ENCODE results near the gene MYH9.

Gene MYH9

GRCh38 chr22:36355362-36355761 is 32.4 kb downstream of the MYH9 start:
- no peak overlapping the region for H3K4me3 ChIP-seq (ENCODE audit: severe bottlenecking)
- TF ChIP-seq CTCF (IDR thresholded peaks at IDR 0.05; ENCODE audit: poor library complexity, severe bottlenecking): no peak
- no peaks in the 10 kb centered on the region for H3K27me3 ChIP-seq (ENCODE audit: insufficient read depth, poor library complexity, severe bottlenecking)
- H3K27ac ChIP-seq (ENCODE audit: poor library complexity, severe bottlenecking): peak overlapping the region; percentile 96
- ATAC-seq (ENCODE audit: low read depth): no peak
- peaks cover 95% of the 10 kb centered on the region for H3K4me1 ChIP-seq (ENCODE audit: insufficient read depth, poor library complexity, severe bottlenecking)
- H3K36me3 ChIP-seq (ENCODE audit: low read depth): peaks cover 91% of the 10 kb centered on the region
- no peak for DNase-seq (ENCODE audit: low spot score)
- no peaks in the 10 kb centered on the region for H3K9me3 ChIP-seq (ENCODE audit: severe bottlenecking)

- peak; percentile 4 for TF ChIP-seq CTCF (IDR thresholded peaks at IDR 0.05; ENCODE audit: poor library complexity, severe bottlenecking)
- Histone ChIP-seq H3K36me3 (ENCODE audit: low read depth) (peaks cover 93% of the 10 kb centered on the region), H3K27me3 (ENCODE audit: insufficient read depth, poor library complexity, severe bottlenecking) (no peaks in the 10 kb centered on the region), H3K4me1 (ENCODE audit: insufficient read depth, poor library complexity, severe bottlenecking) (peaks cover 72% of the 10 kb centered on the region), H3K4me3 (ENCODE audit: severe bottlenecking) (no peak overlapping the region), H3K9me3 (ENCODE audit: severe bottlenecking) (no peaks in the 10 kb centered on the region), H3K27ac (ENCODE audit: poor library complexity, severe bottlenecking) (peak overlapping the region; percentile 96)
- no peak for DNase-seq (ENCODE audit: low spot score)
- ATAC-seq (ENCODE audit: low read depth): peak; percentile 49
Observed at GRCh38 chr22:36352803-36353507, 34.8 kb downstream of the MYH9 start.

GRCh38 chr22:36351921-36352802 is 35.6 kb downstream of the MYH9 start:
- no peak overlapping the region for H3K4me3 ChIP-seq (ENCODE audit: severe bottlenecking)
- H3K27me3 ChIP-seq (ENCODE audit: insufficient read depth, poor library complexity, severe bottlenecking): no peaks in the 10 kb centered on the region
- no peak for TF ChIP-seq CTCF (IDR thresholded peaks at IDR 0.05; ENCODE audit: poor library complexity, severe bottlenecking)
- DNase-seq (ENCODE audit: low spot score) (no peak), ATAC-seq (ENCODE audit: low read depth) (peak; percentile 46)
- H3K4me1 ChIP-seq (ENCODE audit: insufficient read depth, poor library complexity, severe bottlenecking): peaks cover 65% of the 10 kb centered on the region
- peak overlapping the region; percentile 96 for H3K27ac ChIP-seq (ENCODE audit: poor library complexity, severe bottlenecking)
- H3K36me3 ChIP-seq (ENCODE audit: low read depth): peaks cover 91% of the 10 kb centered on the region
- no peaks in the 10 kb centered on the region for H3K9me3 ChIP-seq (ENCODE audit: severe bottlenecking)

- TF ChIP-seq CTCF (IDR thresholded peaks at IDR 0.05; ENCODE audit: poor library complexity, severe bottlenecking): no peak
- DNase-seq (ENCODE audit: low spot score) (no peak), ATAC-seq (ENCODE audit: low read depth) (no peak)
- Histone ChIP-seq H3K4me1 (ENCODE audit: insufficient read depth, poor library complexity, severe bottlenecking) (peaks cover 60% of the 10 kb centered on the region), H3K27ac (ENCODE audit: poor library complexity, severe bottlenecking) (peak overlapping the region; percentile 96), H3K36me3 (ENCODE audit: low read depth) (peaks cover 94% of the 10 kb centered on the region), H3K4me3 (ENCODE audit: severe bottlenecking) (no peak overlapping the region), H3K27me3 (ENCODE audit: insufficient read depth, poor library complexity, severe bottlenecking) (no peaks in the 10 kb centered on the region), H3K9me3 (ENCODE audit: severe bottlenecking) (no peaks in the 10 kb centered on the region)
Observed at GRCh38 chr22:36350751-36351594, 36.8 kb downstream of the MYH9 start.
